ENCODE measurements around the gene COBL. TPM values are rescaled to one million over a fixed set of nuclear protein-coding genes. Genes with fewer than 3 reads are reported as not detected.

Gene COBL
- total and polyA plus RNA-seq, 9 of the 15 experiments (the other 6 are each of a cell fraction or from before 2014, with no cell fraction given) = 0.01 to 2.4 (median 0.09) TPM; not detected in 3

GRCh38 chr7:51313738-51314425 is 2.7 kb downstream of the COBL start:
- in situ Hi-C loops (cut with MboI) (no loop called here), intact Hi-C loops (cut with micrococcal nuclease) (no loop called here)
- Histone ChIP-seq H3K27ac (ENCODE audit: extremely low read depth, low read depth, low read length) (no peak overlapping the region), H4K20me1 (replicated peaks; ENCODE audit: control insufficient read depth, insufficient read depth, low read length) (peaks cover 5% of the 10 kb centered on the region; the same call in 1 of the 2 replicates), H2AFZ (ENCODE audit: low read depth, low read length) (no peak overlapping the region), H3K9me3 (replicated peaks; ENCODE audit: control insufficient read depth, insufficient read depth, low read depth, low read length) (no peaks in the 10 kb centered on the region), H3K79me2 (ENCODE audit: control insufficient read depth, insufficient read depth, low read length) (no peaks in the 10 kb centered on the region), H3K4me1 (replicated peaks in 1 of 2; ENCODE audit: control insufficient read depth in 2 of 2, insufficient read depth in 2 of 2, low read length in 2 of 2) (peaks cover 0 to 20% of the 10 kb centered on the region in 2 experiments; a peak in 2 of 5 replicates), H3K9me1 (ENCODE audit: control insufficient read depth, insufficient read depth, low read length) (no peaks in the 10 kb centered on the region), H3K27me3 (ENCODE audit: control insufficient read depth in 2 of 2, insufficient read depth in 2 of 2, low read length in 2 of 2) (peaks cover 7 to 39% of the 10 kb centered on the region in 2 experiments; a peak in 4 of 5 replicates), H3K4me2 (ENCODE audit: insufficient read depth, low read length) (no peak overlapping the region), H3K36me3 (ENCODE audit: control insufficient read depth, insufficient read depth, low read length) (no peaks in the 10 kb centered on the region), H3K9ac (ENCODE audit: insufficient read depth in 1 of 2, low read depth in 2 of 2, low read length in 2 of 2) (no peak overlapping the region), H3K4me3 (no peak overlapping the region)
- BruUV-seq (replicated peaks) = no TSS peak
- ATAC-seq (no peak), FAIRE-seq (no peak), DNase-seq (ENCODE audit: extremely low read depth in 1 of 4, low spot score in 3 of 4) (no peak)
- 3% methylated on average over 6 of the region's 6 CpGs for WGBS (ENCODE audit: insufficient coverage, low coverage, missing lambda C conversion rate)
- ChIA-PET POLR2A (no interaction called here), CTCF (ENCODE audit: low intra/inter-chr PET ratio) (no interaction called here)
- TF ChIP-seq TFAP4 (CRISPR knock-in tag; IDR thresholded peaks at IDR 0.05; ENCODE audit: borderline replicate concordance) (no peak), HDGF (IDR thresholded peaks at IDR 0.05) (no peak), ATF2 (CRISPR knock-in tag; IDR thresholded peaks at IDR 0.05) (no peak), ZNF740 (CRISPR knock-in tag; IDR thresholded peaks at IDR 0.05) (no peak), ZNF740 (tag; IDR thresholded peaks at IDR 0.05) (no peak), ZFP30 (CRISPR knock-in tag; IDR thresholded peaks at IDR 0.05; ENCODE audit: borderline replicate concordance) (no peak), EZH2 (IDR thresholded peaks at IDR 0.05; ENCODE audit: borderline replicate concordance, low read depth, low read length) (no peak), NFRKB (IDR thresholded peaks at IDR 0.05; ENCODE audit: low read depth) (no peak), RREB1 (CRISPR knock-in tag; IDR thresholded peaks at IDR 0.05) (no peak), ZNF165 (CRISPR knock-in tag; IDR thresholded peaks at IDR 0.05; ENCODE audit: borderline replicate concordance) (no peak), ZNF717 (CRISPR knock-in tag; IDR thresholded peaks at IDR 0.05) (no peak), PHF21A (IDR thresholded peaks at IDR 0.05; ENCODE audit: borderline replicate concordance, low read depth) (no peak), TAF9B (IDR thresholded peaks at IDR 0.05; ENCODE audit: partially characterized antibody) (no peak)
